Tibial nerve (tissue), 3 donors: ENCODE results near the gene PDZD2.

Experiments
- CTCF ChIP-seq, 5 experiments: fragments of 200-600 bp in 3 of 5; fragments of 450-650 bp in 2 of 5; sonication (generic) in 3 of 5; IDR thresholded peaks; one replicate each; pipeline ENCODE4 v1.5.1; 2016 to 2019; ENCODE audit warnings: antibody characterized with exemption in 5 of 5, mild to moderate bottlenecking in 3 of 5, moderate library complexity in 2 of 5
- POLR2A ChIP-seq, 2 donors: fragments of 450-650 bp; IDR thresholded peaks; one replicate each; pipeline ENCODE4 v1.6.1; 2017; ENCODE audit warnings: antibody characterized with exemption in 2 of 2, mild to moderate bottlenecking in 2 of 2, moderate library complexity in 2 of 2

- TF ChIP-seq POLR2A (IDR thresholded peaks at IDR 0.05) (no peak), CTCF (IDR thresholded peaks at IDR 0.05) (no peak)
Observed at GRCh38 chr5:32058997-32059396, 420.1 kb downstream of the PDZD2 start.
